GM23338 (cell line): ENCODE measurements around the gene CUBN. TPM values are rescaled to one million over a fixed set of nuclear protein-coding genes. Genes with fewer than 3 reads are reported as not detected.

ENCODE experiments used
- ATAC-seq: fragments of 200-7000 bp; cut with Tn5 transposase; 3 replicates; pipeline ENCODE4 v1.9.1; 2020
- DNase-seq: peaks from one replicate; pipeline ENCODE4 v3.0.0-alpha.2; 2015; ENCODE audit warnings: low spot score
- H2AFZ ChIP-seq: fragments of 200-600 bp; sonication (generic); 2 replicates; pipeline ENCODE4 v1.8.0; 2016; ENCODE audit warnings: antibody characterized with exemption, mild to moderate bottlenecking, moderate library complexity
- H3F3A ChIP-seq: fragments of 200-600 bp; sonication (generic); replicated peaks from 2 replicates; pipeline ENCODE4 v1.8.0; 2017; ENCODE audit warnings: antibody characterized with exemption, mixed run types, low read depth
- H3K27ac ChIP-seq: fragments of 200-600 bp; sonication (generic); 2 replicates; pipeline ENCODE4 v1.6.1; 2016; ENCODE audit warnings: low read depth
- H3K27me3 ChIP-seq: fragments of 200-600 bp; sonication (generic); 2 replicates; pipeline ENCODE4 v1.8.0; 2016; ENCODE audit warnings: mild to moderate bottlenecking, mixed run types, moderate library complexity; ENCODE audit not compliant: insufficient read depth
- H3K36me3 ChIP-seq: fragments of 200-600 bp; sonication (generic); 2 replicates; pipeline ENCODE4 v1.8.0; 2016; ENCODE audit warnings: mild to moderate bottlenecking; ENCODE audit not compliant: insufficient read depth
- H3K4me1 ChIP-seq: fragments of 200-600 bp; sonication (generic); 2 replicates; pipeline ENCODE4 v1.8.0; 2016; ENCODE audit warnings: mild to moderate bottlenecking, moderate library complexity; ENCODE audit not compliant: insufficient read depth
- H3K4me2 ChIP-seq: fragments of 200-600 bp; sonication (generic); 2 replicates; pipeline ENCODE4 v1.7.1; 2017; ENCODE audit warnings: mixed run types
- H3K4me3 ChIP-seq: fragments of 200-600 bp; sonication (generic); 2 replicates; pipeline ENCODE4 v1.6.1; 2016; ENCODE audit warnings: mixed run types
- H3K79me2 ChIP-seq: fragments of 200-600 bp; sonication (generic); replicated peaks from 2 replicates; pipeline ENCODE4 v1.8.0; 2017; ENCODE audit warnings: mild to moderate bottlenecking; ENCODE audit not compliant: insufficient read depth
- H3K9me2 ChIP-seq: fragments of 200-600 bp; sonication (generic); 2 replicates; pipeline ENCODE4 v1.8.0; 2017; ENCODE audit not compliant: insufficient read depth
- H4K20me1 ChIP-seq: fragments of 200-600 bp; sonication (generic); replicated peaks from 2 replicates; pipeline ENCODE4 v1.8.0; 2017; ENCODE audit warnings: mild to moderate bottlenecking; ENCODE audit not compliant: insufficient read depth
- H3K27ac Mint-ChIP-seq: 2 replicates; pipeline ENCODE4 v1.8.0; 2020; ENCODE audit warnings: inconsistent platforms, mild to moderate bottlenecking, moderate library complexity, mixed read lengths
- H3K27me3 Mint-ChIP-seq: 3 replicates; pipeline ENCODE4 v1.8.0; 2022; ENCODE audit warnings: low read depth, mild to moderate bottlenecking, moderate library complexity, mixed read lengths, inconsistent platforms; ENCODE audit not compliant: insufficient read depth, poor library complexity
- H3K36me3 Mint-ChIP-seq: 3 replicates; pipeline ENCODE4 v1.8.0; 2021; ENCODE audit warnings: low read depth, mild to moderate bottlenecking, inconsistent platforms, moderate library complexity, mixed read lengths
- H3K4me1 Mint-ChIP-seq: 3 replicates; pipeline ENCODE4 v1.8.0; 2020; ENCODE audit warnings: mild to moderate bottlenecking, inconsistent platforms, mixed read lengths
- H3K4me3 Mint-ChIP-seq: 3 replicates; pipeline ENCODE4 v1.8.0; 2021; ENCODE audit warnings: moderate library complexity, mild to moderate bottlenecking, inconsistent platforms, mixed read lengths
- H3K9me3 Mint-ChIP-seq: 3 replicates; pipeline ENCODE4 v1.8.0; 2020; ENCODE audit warnings: moderate library complexity, mild to moderate bottlenecking, inconsistent platforms, mixed read lengths
- EZH2 ChIP-seq: fragments of 200-600 bp; sonication (generic); IDR thresholded peaks from one replicate; pipeline ENCODE4 v1.8.0; 2017; ENCODE audit warnings: antibody characterized with exemption, mild to moderate bottlenecking, low read depth; ENCODE audit not compliant: unreplicated experiment
- NANOG ChIP-seq: IDR thresholded peaks from 2 replicates; pipeline ENCODE4 v1.6.1; 2016; ENCODE audit warnings: antibody characterized with exemption, borderline replicate concordance
- STAT1 ChIP-seq: IDR thresholded peaks from one replicate; pipeline ENCODE4 v1.6.1; 2016; ENCODE audit warnings: antibody characterized with exemption; ENCODE audit not compliant: unreplicated experiment
- ZNF114 ChIP-seq: fragments of 250-450 bp; sonication (Bioruptor Pico); IDR thresholded peaks from 2 replicates; pipeline ENCODE4 v1.5.0; 2020; ENCODE audit warnings: mild to moderate bottlenecking, moderate library complexity
- polyA plus RNA-seq: library from polyadenylated mRNA; unstranded; fragments of >200 nt; fragmentation: Nextera tagmentation; extraction: Ambion mirVana; gene quantifications from 2 replicates; pipeline ENCODE4 v1.2.1, GENCODE V29; 2016
- total RNA-seq: library from RNA; depleted of rRNA; stranded (reverse); fragments of >200 nt; shearing (Covaris generic); gene quantifications from 2 replicates; pipeline ENCODE4 v1.2.3, GENCODE V29; 2014
- TF ChIP-seq, protein P1 (sequence below): IDR thresholded peaks from one replicate; pipeline ENCODE4 v1.6.1; 2018; ENCODE audit warnings: antibody characterized with exemption; ENCODE audit not compliant: unreplicated experiment
- TF ChIP-seq, protein P2 (sequence below), 2 experiments: fragments of 200-600 bp in 1 of 2; sonication (generic) in 1 of 2; conservative IDR thresholded peaks; 2 replicates each; pipeline versions ENCODE4 v1.5.1 to v1.6.1; 2016 to 2017; ENCODE audit warnings: antibody characterized with exemption in 2 of 2, low read depth in 2 of 2, mild to moderate bottlenecking in 2 of 2, moderate library complexity in 1 of 2
- TF ChIP-seq, protein P3 (sequence below): IDR thresholded peaks from 2 replicates; pipeline ENCODE4 v1.6.1; 2016; ENCODE audit warnings: antibody characterized with exemption

CUBN gene
- total and polyA plus RNA-seq, 2 experiments from 2014 or later = 0.06 to 1.8 TPM

DNA sequence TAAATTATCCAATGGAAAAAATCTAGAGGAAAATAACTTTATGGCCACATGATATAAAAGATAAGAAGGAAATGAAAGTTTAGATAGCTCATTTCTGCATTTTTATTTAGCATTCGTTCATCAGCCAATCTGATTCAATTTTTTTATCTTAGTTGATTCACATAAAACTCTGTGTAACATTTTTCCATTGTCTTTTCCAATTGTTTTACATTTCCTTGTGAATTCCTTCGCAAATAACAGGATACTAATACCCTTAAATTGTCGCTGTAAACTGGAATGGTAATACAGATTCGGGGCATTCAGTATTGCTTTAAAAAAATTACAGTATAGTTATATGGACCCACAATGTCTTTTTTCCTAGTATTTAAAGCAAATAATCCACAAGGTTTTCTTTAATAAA is 136.4 kb downstream of the CUBN start (continued):
- TF ChIP-seq, protein P1, sequence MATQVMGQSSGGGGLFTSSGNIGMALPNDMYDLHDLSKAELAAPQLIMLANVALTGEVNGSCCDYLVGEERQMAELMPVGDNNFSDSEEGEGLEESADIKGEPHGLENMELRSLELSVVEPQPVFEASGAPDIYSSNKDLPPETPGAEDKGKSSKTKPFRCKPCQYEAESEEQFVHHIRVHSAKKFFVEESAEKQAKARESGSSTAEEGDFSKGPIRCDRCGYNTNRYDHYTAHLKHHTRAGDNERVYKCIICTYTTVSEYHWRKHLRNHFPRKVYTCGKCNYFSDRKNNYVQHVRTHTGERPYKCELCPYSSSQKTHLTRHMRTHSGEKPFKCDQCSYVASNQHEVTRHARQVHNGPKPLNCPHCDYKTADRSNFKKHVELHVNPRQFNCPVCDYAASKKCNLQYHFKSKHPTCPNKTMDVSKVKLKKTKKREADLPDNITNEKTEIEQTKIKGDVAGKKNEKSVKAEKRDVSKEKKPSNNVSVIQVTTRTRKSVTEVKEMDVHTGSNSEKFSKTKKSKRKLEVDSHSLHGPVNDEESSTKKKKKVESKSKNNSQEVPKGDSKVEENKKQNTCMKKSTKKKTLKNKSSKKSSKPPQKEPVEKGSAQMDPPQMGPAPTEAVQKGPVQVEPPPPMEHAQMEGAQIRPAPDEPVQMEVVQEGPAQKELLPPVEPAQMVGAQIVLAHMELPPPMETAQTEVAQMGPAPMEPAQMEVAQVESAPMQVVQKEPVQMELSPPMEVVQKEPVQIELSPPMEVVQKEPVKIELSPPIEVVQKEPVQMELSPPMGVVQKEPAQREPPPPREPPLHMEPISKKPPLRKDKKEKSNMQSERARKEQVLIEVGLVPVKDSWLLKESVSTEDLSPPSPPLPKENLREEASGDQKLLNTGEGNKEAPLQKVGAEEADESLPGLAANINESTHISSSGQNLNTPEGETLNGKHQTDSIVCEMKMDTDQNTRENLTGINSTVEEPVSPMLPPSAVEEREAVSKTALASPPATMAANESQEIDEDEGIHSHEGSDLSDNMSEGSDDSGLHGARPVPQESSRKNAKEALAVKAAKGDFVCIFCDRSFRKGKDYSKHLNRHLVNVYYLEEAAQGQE = no peak
- TF ChIP-seq, protein P2, sequence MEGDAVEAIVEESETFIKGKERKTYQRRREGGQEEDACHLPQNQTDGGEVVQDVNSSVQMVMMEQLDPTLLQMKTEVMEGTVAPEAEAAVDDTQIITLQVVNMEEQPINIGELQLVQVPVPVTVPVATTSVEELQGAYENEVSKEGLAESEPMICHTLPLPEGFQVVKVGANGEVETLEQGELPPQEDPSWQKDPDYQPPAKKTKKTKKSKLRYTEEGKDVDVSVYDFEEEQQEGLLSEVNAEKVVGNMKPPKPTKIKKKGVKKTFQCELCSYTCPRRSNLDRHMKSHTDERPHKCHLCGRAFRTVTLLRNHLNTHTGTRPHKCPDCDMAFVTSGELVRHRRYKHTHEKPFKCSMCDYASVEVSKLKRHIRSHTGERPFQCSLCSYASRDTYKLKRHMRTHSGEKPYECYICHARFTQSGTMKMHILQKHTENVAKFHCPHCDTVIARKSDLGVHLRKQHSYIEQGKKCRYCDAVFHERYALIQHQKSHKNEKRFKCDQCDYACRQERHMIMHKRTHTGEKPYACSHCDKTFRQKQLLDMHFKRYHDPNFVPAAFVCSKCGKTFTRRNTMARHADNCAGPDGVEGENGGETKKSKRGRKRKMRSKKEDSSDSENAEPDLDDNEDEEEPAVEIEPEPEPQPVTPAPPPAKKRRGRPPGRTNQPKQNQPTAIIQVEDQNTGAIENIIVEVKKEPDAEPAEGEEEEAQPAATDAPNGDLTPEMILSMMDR (conservative IDR thresholded peaks at IDR 0.05; ENCODE audit: low read depth in 2 of 2) = no peak

DNA sequence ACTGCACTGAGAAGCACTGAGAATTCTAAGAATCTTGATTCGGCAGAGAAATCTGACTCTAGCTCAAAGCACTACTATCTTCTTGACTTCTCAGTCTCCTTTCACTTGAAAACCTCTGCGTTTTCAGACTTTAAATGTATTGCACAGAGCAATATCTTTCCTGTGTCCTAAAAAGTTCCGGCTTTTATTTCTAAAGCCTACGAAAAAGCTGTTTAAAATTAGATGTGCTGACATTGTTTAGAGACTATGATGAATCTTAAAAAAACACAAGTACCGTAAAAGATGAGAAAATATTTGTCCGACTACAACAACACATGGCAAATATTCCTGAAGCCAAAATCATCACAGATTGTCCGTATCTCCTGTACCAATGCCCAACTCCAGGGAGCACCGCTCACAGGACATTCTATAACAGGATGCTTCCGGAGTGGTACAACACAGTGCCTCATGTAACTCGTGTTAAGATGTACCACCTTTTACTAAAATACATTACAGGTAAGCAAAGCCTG is 136.9 kb downstream of the CUBN start:
- Histone ChIP-seq H3K27me3 (no peaks in the 10 kb centered on the region), H3K9me2 (0 out of 2 replicates have a peak, but pooled peaks cover 3% of the 10 kb centered on the region), H4K20me1 (no peaks in the 10 kb centered on the region), H3K36me3 (no peaks in the 10 kb centered on the region), H2AFZ (no peak overlapping the region), H3K79me2 (no peaks in the 10 kb centered on the region), H3F3A (no peaks in the 10 kb centered on the region), H3K4me1 (no peaks in the 10 kb centered on the region), H3K27ac (no peak overlapping the region), H3K4me3 (no peak overlapping the region), H3K4me2 (no peak overlapping the region)
- TF ChIP-seq STAT1 = no peak
- TF ChIP-seq, protein P2 (conservative IDR thresholded peaks at IDR 0.05; ENCODE audit: low read depth in 2 of 2) = no peak
- no peak for TF ChIP-seq NANOG
- TF ChIP-seq, protein P1 = no peak
- TF ChIP-seq, protein P3, sequence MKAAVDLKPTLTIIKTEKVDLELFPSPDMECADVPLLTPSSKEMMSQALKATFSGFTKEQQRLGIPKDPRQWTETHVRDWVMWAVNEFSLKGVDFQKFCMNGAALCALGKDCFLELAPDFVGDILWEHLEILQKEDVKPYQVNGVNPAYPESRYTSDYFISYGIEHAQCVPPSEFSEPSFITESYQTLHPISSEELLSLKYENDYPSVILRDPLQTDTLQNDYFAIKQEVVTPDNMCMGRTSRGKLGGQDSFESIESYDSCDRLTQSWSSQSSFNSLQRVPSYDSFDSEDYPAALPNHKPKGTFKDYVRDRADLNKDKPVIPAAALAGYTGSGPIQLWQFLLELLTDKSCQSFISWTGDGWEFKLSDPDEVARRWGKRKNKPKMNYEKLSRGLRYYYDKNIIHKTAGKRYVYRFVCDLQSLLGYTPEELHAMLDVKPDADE = no peak
- no peak for TF ChIP-seq EZH2
- no peak for TF ChIP-seq ZNF114 (CRISPR knock-in tag)
- Mint-ChIP-seq H3K27me3 (peaks cover 3% of the 10 kb centered on the region), H3K36me3 (no peaks in the 10 kb centered on the region), H3K27ac (no peak overlapping the region), H3K4me3 (no peak overlapping the region), H3K9me3 (peaks cover 2% of the 10 kb centered on the region; the same call in 1 of the 3 replicates), H3K4me1 (peaks cover 6% of the 10 kb centered on the region; the same call in 2 of the 3 replicates)
- ATAC-seq (no peak), DNase-seq (no peak)
